Neural cell (in vitro differentiated cells): ENCODE data around the gene BNC2. TPM values are rescaled to one million over a fixed set of nuclear protein-coding genes. Genes with fewer than 3 reads are reported as not detected.

Experiments used
- H2AFZ ChIP-seq: fragments of 200-600, 300-800 bp; sonication (generic), shearing (Covaris generic); 2 replicates; pipeline ENCODE4 v1.6.0; 2014; ENCODE audit warnings: low read depth, mild to moderate bottlenecking, antibody characterized with exemption, low read length, moderate library complexity
- H3F3A ChIP-seq: fragments of 200-600 bp; shearing (Covaris generic); 2 replicates; pipeline ENCODE4 v1.6.1; 2016; ENCODE audit warnings: mild to moderate bottlenecking, moderate library complexity, mixed read lengths, antibody characterized with exemption, low read length; ENCODE audit not compliant: insufficient read depth, poor library complexity, severe bottlenecking
- H3K27ac ChIP-seq: fragments of 200-600, 300-800 bp; sonication (generic), shearing (Covaris generic); 2 replicates; pipeline ENCODE4 v1.5.1; 2014; ENCODE audit warnings: mild to moderate bottlenecking, low read length, moderate library complexity
- H3K27me3 ChIP-seq: fragments of 300-800, 200-600 bp; sonication (generic), shearing (Covaris generic); 2 replicates; pipeline ENCODE4 v1.6.0; 2014; ENCODE audit warnings: mild to moderate bottlenecking, low read depth, low read length, moderate library complexity; ENCODE audit not compliant: insufficient read depth
- H3K36me3 ChIP-seq: fragments of 300-800, 200-600 bp; sonication (generic), shearing (Covaris generic); 2 replicates; pipeline ENCODE4 v1.5.1; 2014; ENCODE audit warnings: mild to moderate bottlenecking, antibody characterized with exemption, low read length, moderate library complexity; ENCODE audit not compliant: insufficient read depth
- H3K4me2 ChIP-seq: fragments of 300-800, 200-600 bp; sonication (generic), shearing (Covaris generic); 2 replicates; pipeline ENCODE4 v1.6.0; 2014; ENCODE audit warnings: mild to moderate bottlenecking, low read length
- H3K4me3 ChIP-seq: fragments of 300-800, 200-600 bp; sonication (generic), shearing (Covaris generic); 2 replicates; pipeline ENCODE4 v1.5.1; 2014; ENCODE audit warnings: mild to moderate bottlenecking, low read length, moderate library complexity
- H3K79me2 ChIP-seq: fragments of 200-600 bp; shearing (Covaris generic); replicated peaks from 2 replicates; pipeline ENCODE4 v1.6.0; 2014; ENCODE audit warnings: mild to moderate bottlenecking, low read length, moderate library complexity; ENCODE audit not compliant: insufficient read depth
- H3K9ac ChIP-seq: fragments of 300-800, 200-600 bp; sonication (generic), shearing (Covaris generic); 2 replicates; pipeline ENCODE4 v1.6.1; 2016; ENCODE audit warnings: mild to moderate bottlenecking, low read length, mixed read lengths
- H3K9me2 ChIP-seq: fragments of 200-600 bp; shearing (Covaris generic); 2 replicates; pipeline ENCODE4 v1.6.1; 2016; ENCODE audit warnings: mild to moderate bottlenecking, low read length, mixed read lengths; ENCODE audit not compliant: insufficient read depth
- H3K9me3 ChIP-seq: fragments of 200-600, 300-800 bp; sonication (generic), shearing (Covaris generic); 2 replicates; pipeline ENCODE4 v1.6.1; 2016; ENCODE audit warnings: mild to moderate bottlenecking, mixed run types, low read length, moderate library complexity, mixed read lengths
- H4K20me1 ChIP-seq: fragments of 200-600 bp; shearing (Covaris generic); 2 replicates; pipeline ENCODE4 v1.6.1; 2016; ENCODE audit warnings: mild to moderate bottlenecking, mixed run types; ENCODE audit not compliant: insufficient read depth
- EP300 ChIP-seq: fragments of 450-650 bp; conservative IDR thresholded peaks from 2 replicates; pipeline ENCODE4 v1.6.1; 2014; ENCODE audit warnings: antibody characterized with exemption, mild to moderate bottlenecking, moderate library complexity; ENCODE audit not compliant: poor library complexity, severe bottlenecking
- EZH2 ChIP-seq: fragments of 200-600, 300-800 bp; shearing (Covaris generic), sonication (generic); IDR thresholded peaks from 2 replicates; pipeline ENCODE4 v1.6.1; 2014; ENCODE audit warnings: antibody characterized with exemption, low read length, borderline replicate concordance, mild to moderate bottlenecking; ENCODE audit not compliant: insufficient read depth, poor library complexity, severe bottlenecking
- MXI1 ChIP-seq: fragments of 450-650 bp; conservative IDR thresholded peaks from 2 replicates; pipeline ENCODE4 v1.6.1; 2014; ENCODE audit warnings: antibody characterized with exemption, mild to moderate bottlenecking; ENCODE audit not compliant: poor library complexity, severe bottlenecking
- POLR2AphosphoS5 ChIP-seq: IDR thresholded peaks from 2 replicates; pipeline ENCODE4 v1.6.1; 2012
- RAD21 ChIP-seq: fragments of 450-650 bp; conservative IDR thresholded peaks from 2 replicates; pipeline ENCODE4 v1.6.1; 2014; ENCODE audit warnings: antibody characterized with exemption, mild to moderate bottlenecking, moderate library complexity
- SMC3 ChIP-seq: fragments of 450-650 bp; conservative IDR thresholded peaks from 2 replicates; pipeline ENCODE4 v1.6.1; 2014; ENCODE audit warnings: antibody characterized with exemption, mild to moderate bottlenecking, moderate library complexity; ENCODE audit not compliant: poor library complexity
- TAF1 ChIP-seq: IDR thresholded peaks from 2 replicates; pipeline ENCODE4 v1.6.1; 2012; ENCODE audit warnings: low read depth
- polyA plus RNA-seq: library from polyadenylated mRNA; depleted of rRNA; stranded (reverse); fragments of >200 nt; gene quantifications from 2 replicates; pipeline ENCODE4 v1.2.3, GENCODE V29; 2014
- TF ChIP-seq, protein P1 (sequence below): IDR thresholded peaks from 2 replicates; pipeline ENCODE4 v1.6.1; 2012; ENCODE audit warnings: borderline replicate concordance
- TF ChIP-seq, protein P2 (sequence below): fragments of 450-650 bp; IDR thresholded peaks from 2 replicates; pipeline ENCODE4 v1.5.1; 2014; ENCODE audit warnings: antibody characterized with exemption, mild to moderate bottlenecking, moderate library complexity; ENCODE audit not compliant: poor library complexity, severe bottlenecking

The BNC2 gene
- polyA plus RNA-seq, 1 donor from 2014 or later, result 1.3 TPM

DNA sequence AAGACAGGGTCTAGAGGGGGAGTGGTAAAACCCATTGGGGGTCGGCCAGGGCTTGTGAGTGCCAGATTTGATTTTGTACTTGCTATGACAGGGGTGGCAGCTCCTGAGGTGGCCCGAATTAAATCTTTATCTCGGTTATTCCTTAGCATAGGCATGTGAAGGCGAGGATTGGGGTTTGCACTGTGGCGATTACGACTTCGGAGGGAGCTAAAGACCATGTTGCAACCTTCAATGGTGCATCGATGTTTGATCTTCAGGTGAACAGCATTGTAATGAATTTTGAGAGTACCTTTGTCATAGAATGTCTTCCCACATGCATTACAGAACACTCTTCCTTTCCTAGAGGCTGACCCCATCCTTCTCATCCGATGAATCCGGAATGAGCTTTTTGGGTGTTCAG is 433.9 kb downstream of the BNC2 start:
- no peak overlapping the region for H2AFZ ChIP-seq
- no peak overlapping the region for H3K9ac ChIP-seq
- H3K27me3 ChIP-seq, result no peaks in the 10 kb centered on the region
- TF ChIP-seq TAF1, result no peak
- no peak for TF ChIP-seq POLR2AphosphoS5
- no peak for TF ChIP-seq EP300
- no peak for TF ChIP-seq MXI1
- TF ChIP-seq, protein P1, sequence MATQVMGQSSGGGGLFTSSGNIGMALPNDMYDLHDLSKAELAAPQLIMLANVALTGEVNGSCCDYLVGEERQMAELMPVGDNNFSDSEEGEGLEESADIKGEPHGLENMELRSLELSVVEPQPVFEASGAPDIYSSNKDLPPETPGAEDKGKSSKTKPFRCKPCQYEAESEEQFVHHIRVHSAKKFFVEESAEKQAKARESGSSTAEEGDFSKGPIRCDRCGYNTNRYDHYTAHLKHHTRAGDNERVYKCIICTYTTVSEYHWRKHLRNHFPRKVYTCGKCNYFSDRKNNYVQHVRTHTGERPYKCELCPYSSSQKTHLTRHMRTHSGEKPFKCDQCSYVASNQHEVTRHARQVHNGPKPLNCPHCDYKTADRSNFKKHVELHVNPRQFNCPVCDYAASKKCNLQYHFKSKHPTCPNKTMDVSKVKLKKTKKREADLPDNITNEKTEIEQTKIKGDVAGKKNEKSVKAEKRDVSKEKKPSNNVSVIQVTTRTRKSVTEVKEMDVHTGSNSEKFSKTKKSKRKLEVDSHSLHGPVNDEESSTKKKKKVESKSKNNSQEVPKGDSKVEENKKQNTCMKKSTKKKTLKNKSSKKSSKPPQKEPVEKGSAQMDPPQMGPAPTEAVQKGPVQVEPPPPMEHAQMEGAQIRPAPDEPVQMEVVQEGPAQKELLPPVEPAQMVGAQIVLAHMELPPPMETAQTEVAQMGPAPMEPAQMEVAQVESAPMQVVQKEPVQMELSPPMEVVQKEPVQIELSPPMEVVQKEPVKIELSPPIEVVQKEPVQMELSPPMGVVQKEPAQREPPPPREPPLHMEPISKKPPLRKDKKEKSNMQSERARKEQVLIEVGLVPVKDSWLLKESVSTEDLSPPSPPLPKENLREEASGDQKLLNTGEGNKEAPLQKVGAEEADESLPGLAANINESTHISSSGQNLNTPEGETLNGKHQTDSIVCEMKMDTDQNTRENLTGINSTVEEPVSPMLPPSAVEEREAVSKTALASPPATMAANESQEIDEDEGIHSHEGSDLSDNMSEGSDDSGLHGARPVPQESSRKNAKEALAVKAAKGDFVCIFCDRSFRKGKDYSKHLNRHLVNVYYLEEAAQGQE, result no peak
- no peak for TF ChIP-seq EZH2
- no peak for TF ChIP-seq RAD21
- TF ChIP-seq, protein P2, sequence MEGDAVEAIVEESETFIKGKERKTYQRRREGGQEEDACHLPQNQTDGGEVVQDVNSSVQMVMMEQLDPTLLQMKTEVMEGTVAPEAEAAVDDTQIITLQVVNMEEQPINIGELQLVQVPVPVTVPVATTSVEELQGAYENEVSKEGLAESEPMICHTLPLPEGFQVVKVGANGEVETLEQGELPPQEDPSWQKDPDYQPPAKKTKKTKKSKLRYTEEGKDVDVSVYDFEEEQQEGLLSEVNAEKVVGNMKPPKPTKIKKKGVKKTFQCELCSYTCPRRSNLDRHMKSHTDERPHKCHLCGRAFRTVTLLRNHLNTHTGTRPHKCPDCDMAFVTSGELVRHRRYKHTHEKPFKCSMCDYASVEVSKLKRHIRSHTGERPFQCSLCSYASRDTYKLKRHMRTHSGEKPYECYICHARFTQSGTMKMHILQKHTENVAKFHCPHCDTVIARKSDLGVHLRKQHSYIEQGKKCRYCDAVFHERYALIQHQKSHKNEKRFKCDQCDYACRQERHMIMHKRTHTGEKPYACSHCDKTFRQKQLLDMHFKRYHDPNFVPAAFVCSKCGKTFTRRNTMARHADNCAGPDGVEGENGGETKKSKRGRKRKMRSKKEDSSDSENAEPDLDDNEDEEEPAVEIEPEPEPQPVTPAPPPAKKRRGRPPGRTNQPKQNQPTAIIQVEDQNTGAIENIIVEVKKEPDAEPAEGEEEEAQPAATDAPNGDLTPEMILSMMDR, result no peak
- no peak for TF ChIP-seq SMC3
- no peaks in the 10 kb centered on the region for H4K20me1 ChIP-seq
- H3K27ac ChIP-seq, result no peak overlapping the region
- no peak overlapping the region for H3K4me2 ChIP-seq
- H3K4me3 ChIP-seq, result no peak overlapping the region
- no peaks in the 10 kb centered on the region for H3F3A ChIP-seq
- H3K79me2 ChIP-seq, result no peaks in the 10 kb centered on the region
- no peaks in the 10 kb centered on the region for H3K36me3 ChIP-seq
- H3K9me2 ChIP-seq, result no peaks in the 10 kb centered on the region
- H3K9me3 ChIP-seq, result no peaks in the 10 kb centered on the region

DNA sequence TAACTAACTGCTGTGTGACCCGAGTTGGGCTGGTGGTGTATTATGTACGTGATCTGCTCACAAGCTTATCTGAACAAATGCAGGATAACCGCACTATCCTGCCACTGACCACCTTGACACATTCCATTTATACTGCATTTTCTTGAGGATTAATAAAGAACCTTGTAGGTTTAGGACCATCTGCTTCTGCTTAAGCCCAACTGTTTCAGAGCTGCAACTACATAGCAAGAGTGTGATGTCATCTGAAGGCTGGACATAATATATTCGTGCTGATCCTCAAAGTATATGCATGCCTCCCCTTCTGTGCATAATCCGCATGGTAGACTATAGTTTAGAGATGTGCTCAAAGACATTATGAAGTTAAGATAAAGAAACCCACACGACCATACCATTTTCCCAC is 435.9 kb downstream of the BNC2 start:
- Histone ChIP-seq H3K4me3 (no peak overlapping the region), H3K9me3 (no peaks in the 10 kb centered on the region), H2AFZ (no peak overlapping the region), H4K20me1 (no peaks in the 10 kb centered on the region), H3F3A (no peaks in the 10 kb centered on the region), H3K36me3 (no peaks in the 10 kb centered on the region), H3K9ac (no peak overlapping the region), H3K27me3 (no peaks in the 10 kb centered on the region), H3K9me2 (no peaks in the 10 kb centered on the region), H3K79me2 (no peaks in the 10 kb centered on the region), H3K4me2 (no peak overlapping the region), H3K27ac (no peak overlapping the region)
- TF ChIP-seq, protein P1, result no peak
- no peak for TF ChIP-seq MXI1
- TF ChIP-seq SMC3, result no peak
- TF ChIP-seq, protein P2, result no peak
- no peak for TF ChIP-seq POLR2AphosphoS5
- no peak for TF ChIP-seq EZH2
- TF ChIP-seq TAF1, result no peak
- no peak for TF ChIP-seq RAD21
- no peak for TF ChIP-seq EP300
